ENCODE data around the gene SEL1L3. TPM values are rescaled to one million over a fixed set of nuclear protein-coding genes. Genes with fewer than 3 reads are reported as not detected.

The SEL1L3 gene
- total RNA-seq, 1 donor from 2014 or later, result 3.2 TPM

- Histone ChIP-seq H3K27ac (replicated peaks) (no peak overlapping the region), H3K4me3 (no peak overlapping the region), H3K4me1 (peaks cover 15% of the 10 kb centered on the region), H3K9me3 (replicated peaks) (no peaks in the 10 kb centered on the region), H3K36me3 (no peaks in the 10 kb centered on the region), H3K27me3 (ENCODE audit: low read depth) (no peaks in the 10 kb centered on the region)
- intact Hi-C loops (cut with micrococcal nuclease), result no loop called here
- TF ChIP-seq CTCF (IDR thresholded peaks at IDR 0.05; ENCODE audit: borderline replicate concordance), result no peak
- no peak for DNase-seq
These were observed 34.9 kb downstream of the SEL1L3 start for GRCh38 chr4:25827897-25828296.

DNA sequence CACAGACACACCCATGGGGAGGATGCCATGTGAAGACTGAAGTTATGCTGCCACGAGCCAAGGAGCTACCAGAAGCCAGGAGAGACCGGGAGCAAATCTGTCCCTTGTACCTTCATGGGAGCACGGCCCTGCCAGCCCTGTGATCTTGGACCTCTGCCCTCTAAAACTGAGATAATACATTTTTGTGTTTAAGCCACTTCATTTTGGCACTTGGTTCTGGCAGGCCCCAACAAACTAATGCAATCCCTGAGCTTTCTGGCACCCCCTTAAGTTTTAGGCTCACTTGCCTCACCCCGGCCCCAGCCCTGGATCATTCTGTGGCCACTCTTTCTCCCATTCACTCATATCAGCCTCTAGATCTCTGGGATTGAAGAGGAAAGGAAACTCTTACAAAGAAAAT, 35.4 kb downstream of the SEL1L3 start:
- no peak for TF ChIP-seq CTCF (IDR thresholded peaks at IDR 0.05; ENCODE audit: borderline replicate concordance)
- no peak for DNase-seq
- no peak overlapping the region for H3K27ac ChIP-seq (replicated peaks)
- H3K27me3 ChIP-seq (ENCODE audit: low read depth), result no peaks in the 10 kb centered on the region
- H3K36me3 ChIP-seq, result no peaks in the 10 kb centered on the region
- peaks cover 15% of the 10 kb centered on the region for H3K4me1 ChIP-seq
- no peak overlapping the region for H3K4me3 ChIP-seq
- intact Hi-C loops (cut with micrococcal nuclease), result no loop called here
- no peaks in the 10 kb centered on the region for H3K9me3 ChIP-seq (replicated peaks)

DNA sequence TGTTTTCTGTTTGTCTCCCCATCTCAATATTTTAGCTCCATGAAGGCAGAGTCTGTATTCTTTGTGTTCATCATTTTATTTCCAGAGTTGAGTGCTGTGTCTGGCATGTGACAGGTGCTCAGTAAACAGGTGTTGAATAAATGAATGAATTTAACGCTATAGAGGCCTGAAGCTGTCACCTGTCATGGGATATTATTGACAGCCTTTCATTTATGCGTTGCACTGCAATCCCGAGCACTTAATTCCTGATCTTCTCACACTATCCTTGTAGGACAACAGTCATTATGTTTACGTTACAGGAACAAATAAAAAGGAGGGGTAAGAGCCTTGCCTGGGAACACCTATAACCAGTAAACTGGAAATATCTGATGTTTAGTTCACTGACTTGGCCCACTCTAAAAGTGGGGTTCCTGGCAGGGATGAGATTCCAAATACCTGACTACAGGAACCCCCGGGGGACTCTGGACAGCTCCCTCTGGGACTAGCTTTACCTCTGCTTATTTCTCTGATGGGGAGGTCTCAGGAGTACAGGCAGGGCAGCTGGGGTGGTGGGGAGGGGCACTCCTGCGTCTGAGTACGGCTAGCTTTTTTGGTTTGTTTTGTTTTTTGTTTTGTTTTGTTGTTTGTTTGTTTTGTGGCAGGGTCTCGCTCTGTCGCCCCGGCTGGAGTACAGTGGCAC, 36.6 kb downstream of the SEL1L3 start:
- Histone ChIP-seq H3K36me3 (no peaks in the 10 kb centered on the region), H3K4me3 (no peak overlapping the region), H3K4me1 (peaks cover 15% of the 10 kb centered on the region), H3K27ac (replicated peaks) (no peak overlapping the region), H3K9me3 (replicated peaks) (no peaks in the 10 kb centered on the region), H3K27me3 (ENCODE audit: low read depth) (no peaks in the 10 kb centered on the region)
- DNase-seq, result no peak
- no peak for TF ChIP-seq CTCF (IDR thresholded peaks at IDR 0.05; ENCODE audit: borderline replicate concordance)
- intact Hi-C loops (cut with micrococcal nuclease), result no loop called here

GRCh38 chr4:25823632-25824031, 39.2 kb downstream of the SEL1L3 start:
- no peak overlapping the region for H3K27ac ChIP-seq (replicated peaks)
- H3K4me1 ChIP-seq, result peaks cover 15% of the 10 kb centered on the region
- no peaks in the 10 kb centered on the region for H3K9me3 ChIP-seq (replicated peaks)
- no peaks in the 10 kb centered on the region for H3K27me3 ChIP-seq (ENCODE audit: low read depth)
- DNase-seq, result no peak
- intact Hi-C loops (cut with micrococcal nuclease), result no loop called here
- peaks cover 8% of the 10 kb centered on the region for H3K36me3 ChIP-seq
- no peak for TF ChIP-seq CTCF (IDR thresholded peaks at IDR 0.05; ENCODE audit: borderline replicate concordance)
- H3K4me3 ChIP-seq, result no peak overlapping the region

GRCh38 chr4:25821899-25822298, 40.9 kb downstream of the SEL1L3 start:
- Histone ChIP-seq H3K36me3 (peaks cover 8% of the 10 kb centered on the region), H3K9me3 (replicated peaks) (no peaks in the 10 kb centered on the region), H3K4me3 (no peak overlapping the region), H3K27ac (replicated peaks) (no peak overlapping the region), H3K27me3 (ENCODE audit: low read depth) (no peaks in the 10 kb centered on the region), H3K4me1 (peaks cover 2% of the 10 kb centered on the region)
- no peak for DNase-seq
- intact Hi-C loops (cut with micrococcal nuclease), result no loop called here
- TF ChIP-seq CTCF (IDR thresholded peaks at IDR 0.05; ENCODE audit: borderline replicate concordance), result no peak
